Spleen (tissue), 7 donors: ENCODE results near the gene ACTMAP.

ENCODE experiments used
- CTCF ChIP-seq, 11 experiments: fragments of 200-600 bp in 7 of 11; fragments of 450-650 bp in 4 of 11; sonication (generic) in 4 of 11; IDR thresholded peaks in 8 of 11; conservative IDR thresholded peaks in 3 of 11; 1 replicate in 7 of 11; 2 replicates in 4 of 11; pipeline versions ENCODE4 v1.4.0 to v1.8.0; 2016 to 2021; ENCODE audit warnings: antibody characterized with exemption in 11 of 11, inconsistent platforms in 4 of 11, mild to moderate bottlenecking in 1 of 11
- POLR2A ChIP-seq, 3 donors: fragments of 450-650 bp; IDR thresholded peaks; one replicate each; pipeline ENCODE4 v1.5.1; 2017; ENCODE audit warnings: antibody characterized with exemption in 3 of 3, mild to moderate bottlenecking in 1 of 3
- POLR2AphosphoS5 ChIP-seq, 3 donors: sonication (generic); formaldehyde crosslinking; IDR thresholded peaks; one replicate each; pipeline ENCODE4 v1.5.1; 2017; ENCODE audit warnings: antibody characterized with exemption in 3 of 3
- donor health status: DM: no; HTN: no; CAD: no; lungs with moderate emphysema.
- donor health status: DM: no; HTN: no; CAD: no.
- donor health status: DM: no; HTN: no; CAD: no.

- no peak for TF ChIP-seq POLR2AphosphoS5 (IDR thresholded peaks at IDR 0.05)
- no peak for TF ChIP-seq CTCF (IDR thresholded peaks at IDR 0.05 in 8 of 11, conservative IDR thresholded peaks at IDR 0.05 in 3 of 11)
- no peak for TF ChIP-seq POLR2A (IDR thresholded peaks at IDR 0.05)
These were observed 8.5 kb downstream of the ACTMAP start for GRCh38 chr19:40741527-40742390.
